Neuronal stem cell (in vitro differentiated cells): Measurements from ENCODE around the gene MAPKAP1.
"Not testable (repeated sequence)": the region's sequence is repeated elsewhere in the genome, so short reads cannot be mapped to it uniquely, and the experiment has no call there.

Experiments used
- DNase-seq: peaks from one replicate; pipeline ENCODE4 v3.0.0-alpha.2; 2013; ENCODE audit warnings: low spot score
- H2AFZ ChIP-seq: one replicate; pipeline ENCODE4 v1.6.1; 2013; ENCODE audit warnings: mild to moderate bottlenecking, low read length, inconsistent platforms
- H2AK5ac ChIP-seq: 2 replicates; pipeline ENCODE4 v1.6.1; 2013; ENCODE audit warnings: low read depth, mild to moderate bottlenecking, inconsistent platforms, low read length, moderate library complexity, mixed read lengths
- H2BK120ac ChIP-seq: 2 replicates; pipeline ENCODE4 v1.6.1; 2013; ENCODE audit warnings: low read depth, mild to moderate bottlenecking, inconsistent platforms, low read length, moderate library complexity, mixed read lengths
- H2BK12ac ChIP-seq: one replicate; pipeline ENCODE4 v1.6.1; 2013; ENCODE audit warnings: low read length, inconsistent platforms
- H2BK15ac ChIP-seq: 2 replicates; pipeline ENCODE4 v1.6.1; 2013; ENCODE audit warnings: mild to moderate bottlenecking, low read length, inconsistent platforms, mixed read lengths
- H2BK5ac ChIP-seq: one replicate; pipeline ENCODE4 v1.6.1; 2013; ENCODE audit warnings: inconsistent platforms, mild to moderate bottlenecking, low read length, moderate library complexity
- H3K14ac ChIP-seq: one replicate; pipeline ENCODE4 v1.6.1; 2013; ENCODE audit warnings: low read length, inconsistent platforms
- H3K18ac ChIP-seq: 2 replicates; pipeline ENCODE4 v1.6.1; 2013; ENCODE audit warnings: low read length, inconsistent platforms
- H3K23ac ChIP-seq: 2 replicates; pipeline ENCODE4 v1.6.1; 2013; ENCODE audit warnings: low read depth, mild to moderate bottlenecking, mixed read lengths, low read length, inconsistent platforms; ENCODE audit not compliant: poor library complexity
- H3K27ac ChIP-seq: replicated peaks from 3 replicates; pipeline ENCODE4 v1.5.1; 2013; ENCODE audit warnings: low read length, inconsistent platforms
- H3K27me3 ChIP-seq, 3 experiments: 2 replicates each; pipeline ENCODE4 v1.6.1; 2013; ENCODE audit warnings: low read length in 3 of 3, mild to moderate bottlenecking in 2 of 3, inconsistent platforms in 1 of 3, low read depth in 1 of 3, mixed read lengths in 1 of 3, moderate library complexity in 1 of 3; ENCODE audit not compliant: control insufficient read depth in 3 of 3, insufficient read depth in 3 of 3
- H3K36me3 ChIP-seq, 2 donors: replicated peaks in 1 of 2; 2 replicates each; pipeline ENCODE4 v1.6.1; 2013; ENCODE audit warnings: low read length in 2 of 2; ENCODE audit not compliant: control insufficient read depth in 2 of 2, insufficient read depth in 2 of 2
- H3K4ac ChIP-seq: 2 replicates; pipeline ENCODE4 v1.6.1; 2013; ENCODE audit warnings: inconsistent platforms, mild to moderate bottlenecking, low read length, moderate library complexity
- H3K4me1 ChIP-seq, 2 donors: 1 replicate in 1 of 2; 2 replicates in 1 of 2; pipeline ENCODE4 v1.6.1; 2013; ENCODE audit warnings: low read length in 2 of 2, low read depth in 1 of 2; ENCODE audit not compliant: control insufficient read depth in 2 of 2, insufficient read depth in 1 of 2
- H3K4me2 ChIP-seq: one replicate; pipeline ENCODE4 v1.6.1; 2013; ENCODE audit warnings: mild to moderate bottlenecking, low read length, inconsistent platforms; ENCODE audit not compliant: insufficient read depth, poor library complexity, severe bottlenecking
- H3K4me3 ChIP-seq, 2 donors: 2 replicates each; pipeline ENCODE4 v1.5.1; 2013; ENCODE audit warnings: low read length in 2 of 2, mild to moderate bottlenecking in 2 of 2, inconsistent platforms in 1 of 2, moderate library complexity in 1 of 2
- H3K79me1 ChIP-seq: one replicate; pipeline ENCODE4 v1.6.1; 2013; ENCODE audit warnings: low read depth, mild to moderate bottlenecking, inconsistent platforms, low read length, moderate library complexity
- H3K9ac ChIP-seq: one replicate; pipeline ENCODE4 v1.6.1; 2013; ENCODE audit warnings: mild to moderate bottlenecking, low read depth, low read length, inconsistent platforms; ENCODE audit not compliant: poor library complexity
- H3K9me3 ChIP-seq, 2 donors: replicated peaks in 1 of 2; 2 replicates each; pipeline versions ENCODE3 to v1.6.1; 2013; ENCODE audit warnings: low read length in 2 of 2, mild to moderate bottlenecking in 2 of 2, inconsistent platforms in 1 of 2, low read depth in 1 of 2, mixed read lengths in 1 of 2, moderate library complexity in 1 of 2; ENCODE audit not compliant: control insufficient read depth in 2 of 2, insufficient read depth in 1 of 2
- H4K8ac ChIP-seq: one replicate; pipeline ENCODE4 v1.6.1; 2013; ENCODE audit warnings: low read depth, mild to moderate bottlenecking, inconsistent platforms, low read length, moderate library complexity
- H4K91ac ChIP-seq: one replicate; pipeline ENCODE4 v1.6.1; 2013; ENCODE audit warnings: low read length, low read depth, mild to moderate bottlenecking, inconsistent platforms; ENCODE audit not compliant: poor library complexity
- WGBS, 2 donors: extraction: QIAGEN DNeasy Blood & Tissue Kit; methylation state at CpG; one replicate each; pipeline ENCODE4 v1.1.7; 2013; ENCODE audit warnings: missing lambda C conversion rate in 2 of 2, mixed read lengths in 1 of 2; ENCODE audit not compliant: insufficient read length in 2 of 2, insufficient replicate concordance in 1 of 2; ENCODE audit errors: extremely low coverage in 2 of 2; 5-methylcytosine and 5-hydroxymethylcytosine counted together

MAPKAP1 gene

DNA sequence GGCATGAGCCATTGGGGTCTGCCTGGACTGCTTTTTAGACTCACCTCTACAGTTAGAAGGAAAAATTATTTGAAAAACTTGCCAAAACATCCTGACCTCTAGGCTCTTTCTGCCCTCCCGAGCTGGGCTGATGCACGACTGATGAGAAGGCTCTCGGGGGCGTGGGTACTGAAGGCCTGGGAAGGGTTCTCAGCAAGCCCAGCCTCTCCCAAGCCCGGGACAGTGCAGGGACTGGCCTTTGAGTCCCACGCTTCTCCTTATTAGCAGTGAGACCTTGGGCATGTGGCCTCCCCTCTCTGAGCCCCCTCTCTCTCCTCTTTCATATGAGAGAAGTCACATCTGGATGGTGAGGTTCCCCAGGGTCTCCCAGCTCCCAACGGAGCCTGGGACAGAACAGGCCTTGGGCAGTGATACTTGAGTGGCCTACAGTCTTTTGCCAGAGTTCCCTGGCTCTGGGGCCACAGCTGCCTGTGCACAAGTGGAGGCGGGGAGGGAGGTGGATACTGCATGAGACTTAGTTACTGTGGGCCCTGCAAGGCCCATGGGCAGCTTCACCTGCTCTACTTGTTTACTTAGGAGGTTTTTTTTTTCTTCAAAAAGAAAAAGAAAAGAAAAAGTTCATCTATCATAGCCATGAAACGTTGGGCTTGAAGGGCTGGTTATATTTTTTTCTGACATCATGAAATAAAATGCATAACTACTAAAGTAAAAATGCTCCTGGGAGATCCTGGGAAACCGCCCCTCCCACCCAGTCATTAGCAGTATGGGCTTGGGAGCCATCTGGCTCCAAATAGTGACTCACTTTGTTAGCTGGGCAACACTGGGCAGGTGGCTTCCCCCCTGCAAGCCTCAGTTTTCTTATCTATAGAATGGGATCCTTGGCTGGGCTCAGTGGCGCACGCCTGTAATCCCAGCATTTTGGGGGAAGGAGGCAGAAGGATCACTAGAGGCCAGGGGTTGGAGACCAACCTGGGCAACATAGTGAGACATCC is 306.0 kb downstream of the MAPKAP1 start:
- Histone ChIP-seq H3K4me3 (no peak overlapping the region), H2BK12ac (no peak overlapping the region), H4K8ac (no peak overlapping the region), H3K27ac (no peak overlapping the region), H2BK120ac (no peak overlapping the region), H3K4ac (no peak overlapping the region), H2BK5ac (no peak overlapping the region), H3K9ac (no peak overlapping the region), H3K4me2 (no peak overlapping the region), H3K27me3 (peaks cover 0 to 6% (median 0%) of the 10 kb centered on the region in 3 experiments), H2AK5ac (no peak overlapping the region), H2BK15ac (no peak overlapping the region), H3K36me3 (no peaks in the 10 kb centered on the region), H3K9me3 (no peaks in the 10 kb centered on the region), H3K4me1 (no peaks in the 10 kb centered on the region), H3K18ac (no peak overlapping the region), H3K14ac (no peak overlapping the region), H3K23ac (no peak overlapping the region), H4K91ac (no peak overlapping the region), H2AFZ (peak overlapping the region; percentile 25), H3K79me1 (no peaks in the 10 kb centered on the region)
- no peak for DNase-seq
- WGBS, 2 donors, result no CpG with 5 or more reads among the region's 12 CpGs

GRCh38 chr9:125400232-125400631 is 306.8 kb downstream of the MAPKAP1 start:
- H2BK120ac ChIP-seq, H3K18ac ChIP-seq, H3K36me3 ChIP-seq, H4K8ac ChIP-seq, H3K4me2 ChIP-seq, H3K4ac ChIP-seq, H3K9me3 ChIP-seq, H3K4me3 ChIP-seq, H3K14ac ChIP-seq, H4K91ac ChIP-seq, H3K27me3 ChIP-seq, H2BK12ac ChIP-seq, H3K23ac ChIP-seq, DNase-seq, H3K4me1 ChIP-seq, H2BK15ac ChIP-seq, H2AK5ac ChIP-seq, H3K79me1 ChIP-seq, H3K27ac ChIP-seq, H3K9ac ChIP-seq: not testable (repeated sequence)
- WGBS, 2 donors, result no CpG with 5 or more reads among the region's 8 CpGs
- Histone ChIP-seq H2AFZ (peak overlapping the region; percentile 69), H2BK5ac (peak overlapping the region; percentile 57)

DNA sequence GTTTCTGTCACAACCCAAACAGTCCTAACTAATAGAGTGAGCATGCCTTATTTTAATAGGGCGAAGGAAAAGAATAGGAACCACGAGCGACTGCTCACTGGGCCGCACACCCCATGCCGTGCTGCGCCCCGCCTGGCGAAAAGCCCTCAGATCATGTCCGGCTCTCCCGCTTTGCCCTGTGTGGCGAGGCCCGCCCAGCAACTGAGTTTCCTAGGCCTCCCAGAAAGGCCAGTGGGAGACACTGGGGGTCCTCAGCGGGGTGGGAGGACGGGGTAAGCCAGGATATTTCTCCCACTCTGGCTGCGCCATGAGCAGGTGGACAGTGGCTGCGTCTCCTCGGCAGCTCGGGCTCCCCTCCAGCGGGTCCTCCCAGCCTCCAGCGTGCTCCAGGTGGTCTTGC is 307.3 kb downstream of the MAPKAP1 start:
- no peak overlapping the region for H4K91ac ChIP-seq
- peak overlapping the region; percentile 43 for H3K23ac ChIP-seq
- H2BK12ac ChIP-seq, result peak overlapping the region; percentile 73
- H3K4me3 ChIP-seq, result peak overlapping the region in 1 of 2 donors; percentile 24
- no peak overlapping the region for H3K9ac ChIP-seq
- no peaks in the 10 kb centered on the region for H3K9me3 ChIP-seq
- no CpG with 5 or more reads among the region's 20 CpGs for WGBS, 2 donors
- no peaks in the 10 kb centered on the region for H3K4me1 ChIP-seq
- peak overlapping the region; percentile 66 for H3K4ac ChIP-seq
- H3K79me1 ChIP-seq, result no peaks in the 10 kb centered on the region
- no peak overlapping the region for H2BK120ac ChIP-seq
- H3K4me2 ChIP-seq, result no peak overlapping the region
- H2AFZ ChIP-seq, result peak overlapping the region; percentile 69
- DNase-seq, result no peak
- H3K18ac ChIP-seq, result peak overlapping the region; percentile 59
- H3K27ac ChIP-seq, result no peak overlapping the region
- H3K14ac ChIP-seq, result no peak overlapping the region
- H3K36me3 ChIP-seq, result no peaks in the 10 kb centered on the region
- no peaks in the 10 kb centered on the region for H3K27me3 ChIP-seq
- H2BK5ac ChIP-seq, result peak overlapping the region; percentile 57
- peak overlapping the region; percentile 72 for H2AK5ac ChIP-seq
- H4K8ac ChIP-seq, result no peak overlapping the region
- no peak overlapping the region for H2BK15ac ChIP-seq

GRCh38 chr9:125399165-125399564 is 307.8 kb downstream of the MAPKAP1 start:
- Histone ChIP-seq H2BK15ac (no peak overlapping the region), H2BK12ac (no peak overlapping the region), H3K27me3 (no peaks in the 10 kb centered on the region), H2AK5ac (peak overlapping the region; percentile 72), H3K9ac (no peak overlapping the region), H3K36me3 (no peaks in the 10 kb centered on the region), H2BK120ac (no peak overlapping the region), H3K4me1 (no peaks in the 10 kb centered on the region), H3K14ac (no peak overlapping the region), H3K18ac (no peak overlapping the region), H3K79me1 (no peaks in the 10 kb centered on the region), H4K91ac (no peak overlapping the region), H4K8ac (no peak overlapping the region), H3K23ac (no peak overlapping the region), H2AFZ (no peak overlapping the region), H2BK5ac (peak overlapping the region; percentile 57), H3K27ac (no peak overlapping the region), H3K4me3 (no peak overlapping the region), H3K4ac (no peak overlapping the region), H3K4me2 (no peak overlapping the region), H3K9me3 (no peaks in the 10 kb centered on the region)
- DNase-seq, result no peak
- WGBS, 2 donors, result no CpG with 5 or more reads among the region's 12 CpGs
